Measurements from ENCODE around the gene BCL2L2.

BCL2L2 gene

DNA sequence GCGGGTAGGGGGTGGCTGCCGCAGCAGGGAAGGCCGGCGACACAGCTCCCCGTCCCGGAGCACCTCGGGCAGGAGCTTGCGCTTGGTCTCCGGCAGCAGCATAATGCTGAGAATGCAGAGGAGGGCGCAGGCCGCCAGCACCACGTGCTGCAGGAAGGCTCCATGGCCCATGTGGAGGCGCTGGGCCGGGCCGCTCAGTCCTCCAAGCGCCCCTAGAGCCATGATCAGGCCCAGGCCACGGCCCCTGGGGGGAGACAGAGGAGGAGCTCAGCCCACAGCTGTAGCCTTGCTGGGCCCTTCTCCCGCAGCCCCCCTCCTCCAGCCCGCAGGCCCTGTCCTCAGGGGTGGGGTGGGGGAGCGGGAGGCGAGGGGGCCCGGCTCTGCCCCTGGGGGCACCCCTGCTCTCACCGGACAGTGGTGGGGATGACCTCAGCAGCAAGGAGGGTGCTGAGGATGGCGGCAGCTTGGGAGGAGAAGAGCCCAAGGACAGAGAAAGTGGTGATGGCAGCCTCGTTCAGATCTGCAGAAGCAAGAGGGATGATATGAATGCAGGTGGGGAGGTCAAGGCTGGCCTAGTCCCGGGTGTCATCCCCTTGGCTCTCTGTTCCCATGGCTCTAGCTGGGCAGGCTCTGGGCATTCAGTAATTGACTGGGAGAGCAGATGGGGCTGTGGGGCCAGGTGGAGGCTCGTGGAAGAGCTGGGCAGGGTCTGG is 40.2 kb downstream of the BCL2L2 start:
- no peak for DNase-seq (ENCODE audit: low spot score in 2 of 2)
- Mint-ChIP-seq H3K27ac (ENCODE audit: low read depth) (no peak overlapping the region), H3K4me1 (no peaks in the 10 kb centered on the region), H3K36me3 (ENCODE audit: insufficient read depth) (peaks cover 2% of the 10 kb centered on the region), H3K9me3 (no peaks in the 10 kb centered on the region), H3K27me3 (peaks cover 67% of the 10 kb centered on the region), H3K4me3 (no peak overlapping the region)
- ATAC-seq (replicated peaks; ENCODE audit: extremely low read depth, poor library complexity, severe bottlenecking) = no peak

DNA sequence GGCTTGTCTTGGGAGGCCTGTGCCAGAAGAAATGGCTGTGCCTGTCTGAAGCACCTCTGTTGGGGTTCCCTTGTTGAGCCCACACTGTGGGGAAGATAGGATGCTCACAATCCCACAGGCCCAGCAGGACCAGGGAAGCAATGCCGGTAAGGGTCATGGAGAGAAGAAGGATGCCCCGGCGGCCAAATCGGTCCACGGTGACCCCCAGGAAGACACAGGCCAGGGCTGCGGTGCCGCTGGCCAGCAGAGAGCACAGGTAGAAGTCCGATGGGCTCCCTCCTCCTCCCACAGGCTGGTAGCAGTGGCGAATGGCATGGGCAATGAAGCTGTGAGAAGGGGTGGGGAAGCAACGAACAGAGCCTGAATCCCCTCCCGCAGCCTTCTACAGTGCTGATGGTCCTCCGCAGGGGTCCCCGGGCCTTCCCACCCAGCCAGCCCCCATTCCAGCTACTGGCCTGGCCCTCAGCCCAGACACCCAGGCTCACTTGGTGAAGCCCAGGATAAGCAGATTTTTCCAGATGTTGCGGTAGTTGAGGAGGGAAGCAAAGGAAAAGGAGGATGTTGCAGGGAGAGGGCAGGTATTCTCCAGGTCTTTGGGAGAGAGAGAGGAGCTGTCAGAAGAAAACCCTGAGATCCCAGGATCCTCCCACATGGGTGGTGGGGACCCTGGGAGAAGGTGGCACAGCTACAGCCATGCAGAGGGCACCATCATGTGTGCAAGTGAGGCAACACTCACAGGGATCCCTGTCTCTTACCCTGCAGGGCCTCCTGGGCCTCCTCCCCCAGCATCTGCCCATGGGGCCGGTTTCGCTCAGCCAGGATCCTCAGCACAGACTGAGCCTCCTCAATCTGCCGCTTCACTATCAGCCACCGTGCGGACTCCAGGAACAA is 41.0 kb downstream of the BCL2L2 start:
- ATAC-seq (replicated peaks; ENCODE audit: extremely low read depth, poor library complexity, severe bottlenecking) = no peak
- H3K9me3 Mint-ChIP-seq = no peaks in the 10 kb centered on the region
- no peak for DNase-seq (ENCODE audit: low spot score in 2 of 2)
- H3K27me3 Mint-ChIP-seq = peaks cover 60% of the 10 kb centered on the region
- H3K27ac Mint-ChIP-seq (ENCODE audit: low read depth) = no peak overlapping the region
- peaks cover 2% of the 10 kb centered on the region for H3K36me3 Mint-ChIP-seq (ENCODE audit: insufficient read depth)
- H3K4me3 Mint-ChIP-seq = no peak overlapping the region
- no peaks in the 10 kb centered on the region for H3K4me1 Mint-ChIP-seq

DNA sequence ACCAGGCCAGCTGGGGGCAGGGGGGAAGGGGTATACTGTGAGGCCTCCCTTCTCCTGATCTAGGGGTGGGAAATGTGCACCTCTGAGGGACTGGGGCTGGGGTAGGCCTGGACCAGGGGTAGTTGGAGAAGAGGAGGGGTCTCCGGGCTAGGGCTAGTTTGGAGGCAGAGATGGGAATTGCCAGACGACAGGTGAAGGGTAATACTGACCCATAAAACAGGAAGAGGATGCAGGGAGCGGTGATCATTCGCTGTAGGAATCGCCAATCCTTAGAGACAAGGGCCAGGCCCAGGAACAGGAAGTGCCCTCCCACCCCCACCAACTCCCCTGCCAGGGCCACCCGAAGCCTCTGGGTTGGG is 41.6 kb downstream of the BCL2L2 start:
- H3K27ac Mint-ChIP-seq (ENCODE audit: low read depth) = no peak overlapping the region
- no peak for DNase-seq (ENCODE audit: low spot score in 2 of 2)
- H3K36me3 Mint-ChIP-seq (ENCODE audit: insufficient read depth) = peaks cover 2% of the 10 kb centered on the region
- peaks cover 66% of the 10 kb centered on the region for H3K27me3 Mint-ChIP-seq
- no peak for ATAC-seq (replicated peaks; ENCODE audit: extremely low read depth, poor library complexity, severe bottlenecking)
- H3K4me3 Mint-ChIP-seq = no peak overlapping the region
- no peaks in the 10 kb centered on the region for H3K4me1 Mint-ChIP-seq
- H3K9me3 Mint-ChIP-seq = no peaks in the 10 kb centered on the region

DNA sequence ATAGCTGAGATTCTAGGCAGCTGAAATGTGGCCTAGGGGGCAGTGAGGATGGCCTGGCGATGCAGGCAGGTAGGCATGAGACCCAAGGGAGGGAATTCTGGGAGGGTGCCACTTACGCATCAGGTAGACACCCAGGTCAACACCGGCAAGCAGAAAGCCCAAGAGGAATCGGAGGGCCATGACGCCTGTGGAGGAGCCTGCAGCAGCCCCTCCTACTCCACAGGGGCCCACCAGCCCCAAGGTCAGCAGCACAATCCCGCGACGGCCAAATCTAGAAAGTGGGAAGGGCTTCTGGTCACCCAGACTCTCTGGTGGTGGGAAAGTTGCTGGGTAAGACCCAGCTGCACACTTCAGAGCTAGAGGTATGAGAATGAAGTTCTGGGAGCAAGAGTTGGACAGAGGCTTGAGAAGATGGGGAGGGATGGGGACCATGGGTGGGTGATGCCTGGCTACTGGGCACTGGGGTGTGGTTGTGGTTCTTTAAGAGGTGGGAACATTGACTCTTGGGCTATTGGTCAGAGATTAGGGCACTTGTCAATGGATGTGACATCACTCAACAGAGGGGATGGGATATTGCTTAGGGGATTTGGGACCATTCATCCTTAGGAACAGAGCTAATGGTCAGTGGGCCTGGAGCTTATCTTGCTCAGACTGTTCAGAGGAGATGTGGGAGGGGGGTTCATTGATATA is 42.7 kb downstream of the BCL2L2 start:
- H3K36me3 Mint-ChIP-seq (ENCODE audit: insufficient read depth) = peaks cover 3% of the 10 kb centered on the region
- H3K4me1 Mint-ChIP-seq = no peaks in the 10 kb centered on the region
- H3K4me3 Mint-ChIP-seq = no peak overlapping the region
- DNase-seq (ENCODE audit: low spot score in 2 of 2) = no peak
- H3K27ac Mint-ChIP-seq (ENCODE audit: low read depth) = no peak overlapping the region
- no peaks in the 10 kb centered on the region for H3K9me3 Mint-ChIP-seq
- H3K27me3 Mint-ChIP-seq = peaks cover 76% of the 10 kb centered on the region
- no peak for ATAC-seq (replicated peaks; ENCODE audit: extremely low read depth, poor library complexity, severe bottlenecking)

DNA sequence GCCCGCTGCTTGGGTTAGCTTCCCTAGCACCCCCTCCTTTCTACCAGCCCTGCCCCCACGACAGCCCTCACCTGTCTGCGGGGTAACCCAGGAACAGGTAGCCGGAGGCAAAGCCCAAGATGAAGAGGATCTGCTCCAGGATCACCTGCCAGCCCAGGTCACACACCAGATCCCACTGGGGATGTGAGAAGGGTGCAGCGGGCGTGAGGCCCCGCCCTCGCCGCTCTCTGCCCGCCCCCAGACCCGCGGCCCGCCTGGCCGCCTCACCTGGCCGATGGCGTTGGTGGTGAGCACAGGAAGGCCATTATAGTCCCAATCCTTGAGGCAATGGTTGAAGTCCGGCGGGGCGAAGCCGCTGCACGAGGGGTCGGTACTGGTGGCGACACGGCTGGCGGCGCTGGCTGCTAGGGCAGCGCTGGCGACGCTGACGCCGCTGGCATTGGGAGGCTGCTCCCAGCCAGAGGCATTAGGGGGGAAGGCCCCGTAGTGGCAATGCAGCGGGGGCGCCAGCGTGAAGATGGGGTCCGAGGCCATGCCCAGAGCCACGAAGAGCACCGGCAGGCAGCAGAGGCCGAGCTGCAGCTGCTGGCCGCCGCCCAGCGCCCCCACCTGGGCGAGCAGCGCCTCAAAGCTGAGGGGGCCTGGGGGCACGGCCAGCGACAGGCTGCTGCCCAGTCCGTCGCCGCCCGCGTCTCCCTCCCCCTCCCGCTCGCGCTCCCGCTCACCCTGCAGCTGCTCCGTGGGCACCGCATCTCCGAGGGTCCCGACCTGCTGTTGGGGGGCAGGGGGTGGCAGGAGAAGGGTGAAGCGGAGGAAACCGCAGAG is 45.3 kb downstream of the BCL2L2 start:
- Mint-ChIP-seq H3K4me3 (peak overlapping the region; percentile 61), H3K27ac (ENCODE audit: low read depth) (no peak overlapping the region), H3K4me1 (no peaks in the 10 kb centered on the region), H3K9me3 (no peaks in the 10 kb centered on the region), H3K27me3 (peaks cover 78% of the 10 kb centered on the region), H3K36me3 (ENCODE audit: insufficient read depth) (peaks cover 4% of the 10 kb centered on the region)
- DNase-seq (ENCODE audit: low spot score in 2 of 2) (no peak), ATAC-seq (replicated peaks; ENCODE audit: extremely low read depth, poor library complexity, severe bottlenecking) (no peak)

DNA sequence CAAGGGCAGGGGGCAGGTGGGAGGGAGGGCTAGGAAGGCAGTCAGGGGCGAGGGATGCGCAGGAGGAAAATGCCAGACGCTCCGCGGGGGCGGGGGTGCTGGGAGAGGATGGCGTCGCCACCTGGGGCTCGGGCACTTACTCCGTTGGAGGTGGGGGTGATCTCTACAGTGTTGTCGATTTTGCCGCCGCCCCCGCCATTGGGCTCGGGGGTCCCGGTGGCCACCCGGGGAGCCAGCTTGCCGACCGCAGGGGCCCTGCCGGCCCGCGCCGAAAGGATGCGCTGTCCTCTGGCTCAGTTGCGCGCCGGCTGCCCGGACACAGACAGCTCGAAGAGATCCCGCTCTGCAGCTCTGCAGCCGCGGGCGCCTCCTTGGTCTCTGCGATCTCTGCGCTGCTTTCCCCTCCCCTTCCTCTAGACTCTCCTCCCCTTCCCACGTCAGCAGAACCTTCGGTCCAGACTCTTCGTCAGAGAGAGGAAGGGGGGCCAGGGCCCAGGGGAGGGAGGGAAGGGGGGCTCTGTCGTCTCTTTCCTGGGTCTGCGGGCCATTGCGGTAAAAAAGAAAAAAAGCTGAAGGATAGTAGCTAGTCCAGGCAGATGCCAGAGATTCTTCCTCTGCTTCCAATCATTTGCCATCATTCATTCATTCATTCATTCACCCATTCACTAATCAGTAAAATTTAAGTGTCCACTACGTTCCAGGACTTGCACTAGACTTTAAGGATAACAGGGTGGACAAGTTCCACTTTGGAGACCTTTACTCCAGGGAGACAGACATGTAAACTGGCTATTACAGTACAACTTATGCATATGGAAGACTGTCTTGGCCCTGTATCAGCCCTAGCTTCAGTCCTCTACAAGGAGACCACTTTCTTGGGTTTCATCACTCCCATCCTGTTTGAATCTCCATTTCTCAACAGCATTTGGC is 46.1 kb downstream of the BCL2L2 start, which contains the start of gene SLC22A17:
TSS of gene SLC22A17 (minus strand) at position 382 of the 927 bp plus-strand sequence.
- H3K4me3 Mint-ChIP-seq = peak within 1 kb of the TSS; percentile 61
- H3K27me3 Mint-ChIP-seq = peaks cover 78% of the 10 kb centered on the region
- H3K4me1 Mint-ChIP-seq = no peaks in the 10 kb centered on the region
- DNase-seq (ENCODE audit: low spot score in 2 of 2) = peak in 1 of 2 donors; percentile 18
- ATAC-seq (replicated peaks; ENCODE audit: extremely low read depth, poor library complexity, severe bottlenecking) = peak; percentile 68
- peaks cover 4% of the 10 kb centered on the region for H3K36me3 Mint-ChIP-seq (ENCODE audit: insufficient read depth)
- H3K27ac Mint-ChIP-seq (ENCODE audit: low read depth) = no peak within 1 kb of the TSS
- no peaks in the 10 kb centered on the region for H3K9me3 Mint-ChIP-seq

DNA sequence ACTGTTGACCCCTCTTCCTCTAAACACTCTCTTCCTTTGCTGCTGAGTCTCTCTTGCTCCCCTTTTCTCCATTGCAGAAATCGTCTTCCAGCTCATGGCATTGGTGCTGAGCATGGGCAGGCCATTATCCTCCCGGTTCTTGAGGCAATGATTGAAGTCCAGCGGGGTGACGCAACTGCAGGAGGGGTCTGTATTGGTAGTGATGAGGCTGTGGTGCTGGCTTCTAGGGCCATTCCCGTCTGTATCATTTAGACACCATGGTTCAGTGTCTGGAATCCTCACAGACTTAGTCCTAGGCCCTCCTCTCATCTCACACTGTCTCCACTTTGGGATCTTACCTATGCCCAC is 46.8 kb downstream of the BCL2L2 start:
- H3K27ac Mint-ChIP-seq (ENCODE audit: low read depth) = no peak overlapping the region
- ATAC-seq (replicated peaks; ENCODE audit: extremely low read depth, poor library complexity, severe bottlenecking) (no peak), DNase-seq (ENCODE audit: low spot score in 2 of 2) (no peak)
- H3K27me3 Mint-ChIP-seq = peaks cover 75% of the 10 kb centered on the region
- peak overlapping the region; percentile 61 for H3K4me3 Mint-ChIP-seq
- no peaks in the 10 kb centered on the region for H3K4me1 Mint-ChIP-seq
- no peaks in the 10 kb centered on the region for H3K9me3 Mint-ChIP-seq
- peaks cover 4% of the 10 kb centered on the region for H3K36me3 Mint-ChIP-seq (ENCODE audit: insufficient read depth)

DNA sequence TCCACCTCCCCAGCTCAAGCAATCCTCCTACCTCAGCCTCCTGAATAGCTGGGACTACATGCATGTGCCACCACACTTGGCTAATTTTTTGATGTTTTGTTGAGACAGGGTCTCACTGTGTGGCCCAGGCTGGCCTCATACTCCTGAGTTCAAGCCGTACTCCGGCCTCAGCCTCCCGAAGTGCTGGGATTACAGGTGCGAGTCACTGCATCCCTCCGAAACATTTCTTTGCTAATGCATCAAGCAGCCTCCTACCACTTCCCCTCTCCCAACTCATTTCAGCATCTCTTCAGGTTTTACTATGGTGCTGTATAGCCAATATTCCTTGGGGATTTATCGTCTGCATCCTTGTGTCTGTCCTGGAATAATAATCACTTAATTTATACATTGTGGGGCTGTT is 48.4 kb downstream of the BCL2L2 start:
- DNase-seq (ENCODE audit: low spot score in 2 of 2) (no peak), ATAC-seq (replicated peaks; ENCODE audit: extremely low read depth, poor library complexity, severe bottlenecking) (no peak)
- Mint-ChIP-seq H3K9me3 (no peaks in the 10 kb centered on the region), H3K4me1 (no peaks in the 10 kb centered on the region), H3K36me3 (ENCODE audit: insufficient read depth) (peaks cover 2% of the 10 kb centered on the region), H3K27ac (ENCODE audit: low read depth) (no peak overlapping the region), H3K27me3 (peaks cover 69% of the 10 kb centered on the region), H3K4me3 (no peak overlapping the region)

DNA sequence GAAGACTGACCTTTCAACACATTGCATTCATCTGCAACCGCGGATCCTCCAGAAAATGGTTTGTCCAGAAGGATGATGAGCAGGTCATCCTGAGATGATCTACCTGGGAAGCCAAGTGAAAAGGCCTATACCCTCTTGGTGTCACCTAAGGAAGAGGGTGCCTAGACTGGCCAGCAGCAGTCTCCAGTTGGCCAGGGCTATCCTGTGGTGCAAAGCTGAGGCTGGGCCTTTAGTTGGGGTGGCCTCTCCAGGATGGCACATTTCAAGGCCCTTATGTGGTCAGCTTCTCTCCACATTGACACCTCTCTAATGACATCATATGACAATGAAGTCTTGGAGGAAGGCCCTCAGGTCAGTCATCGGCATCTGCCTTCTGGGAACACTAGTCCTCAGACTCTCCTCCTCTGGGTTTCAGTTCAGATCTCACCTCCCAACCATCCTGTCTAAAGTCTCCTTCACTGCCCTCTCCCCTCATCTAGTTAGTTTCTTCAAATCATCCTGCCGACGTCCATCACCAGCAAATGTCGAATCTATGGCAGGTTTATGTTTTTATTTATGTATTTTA is 49.3 kb downstream of the BCL2L2 start:
- Mint-ChIP-seq H3K4me3 (no peak overlapping the region), H3K27ac (ENCODE audit: low read depth) (no peak overlapping the region), H3K4me1 (no peaks in the 10 kb centered on the region), H3K27me3 (peaks cover 67% of the 10 kb centered on the region), H3K36me3 (ENCODE audit: insufficient read depth) (peaks cover 2% of the 10 kb centered on the region), H3K9me3 (no peaks in the 10 kb centered on the region)
- no peak for ATAC-seq (replicated peaks; ENCODE audit: extremely low read depth, poor library complexity, severe bottlenecking)
- DNase-seq (ENCODE audit: low spot score in 2 of 2) = no peak

DNA sequence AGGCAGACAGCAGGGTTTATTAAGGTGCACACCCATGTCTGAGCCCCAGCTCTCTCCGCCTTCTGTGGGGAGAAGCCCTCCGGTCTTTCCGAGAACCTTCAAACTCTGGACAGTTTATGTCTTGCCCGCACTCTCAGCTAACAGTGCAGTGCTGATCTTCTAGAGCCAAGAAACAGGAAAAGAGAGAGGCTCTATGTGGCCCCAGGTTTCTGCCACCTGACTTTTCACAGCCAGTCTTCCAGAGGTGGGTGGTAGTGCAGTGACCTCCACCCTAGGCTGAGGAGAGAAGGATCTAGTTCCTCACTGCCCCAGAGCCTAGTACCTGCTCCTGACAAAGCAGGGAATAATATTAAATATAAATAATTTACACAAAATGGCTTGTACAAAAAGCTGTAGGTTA is 50.0 kb downstream of the BCL2L2 start:
- Mint-ChIP-seq H3K27ac (ENCODE audit: low read depth) (no peak overlapping the region), H3K4me1 (no peaks in the 10 kb centered on the region), H3K36me3 (ENCODE audit: insufficient read depth) (peaks cover 2% of the 10 kb centered on the region), H3K4me3 (no peak overlapping the region), H3K27me3 (peaks cover 60% of the 10 kb centered on the region), H3K9me3 (no peaks in the 10 kb centered on the region)
- DNase-seq (ENCODE audit: low spot score in 2 of 2) (no peak), ATAC-seq (replicated peaks; ENCODE audit: extremely low read depth, poor library complexity, severe bottlenecking) (no peak)

DNA sequence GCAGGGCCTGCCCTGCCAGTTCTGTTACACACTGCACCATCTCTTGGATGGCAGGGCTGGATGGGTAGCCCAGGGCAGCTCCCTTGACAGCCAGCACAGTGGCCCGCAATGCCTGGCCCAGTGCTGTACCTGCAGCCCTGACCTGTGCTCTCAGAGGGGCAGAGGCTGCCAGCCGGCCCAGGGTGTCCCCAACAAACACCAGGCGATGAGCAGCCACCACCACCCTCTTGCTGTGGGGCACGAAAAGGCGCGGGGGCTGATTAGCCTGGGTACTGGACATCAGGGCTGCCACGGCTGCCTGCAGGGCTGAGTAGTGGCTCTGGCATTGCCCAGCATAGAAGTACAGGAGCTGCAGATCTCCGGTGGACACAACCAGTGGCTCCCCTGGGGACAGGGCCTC is 50.6 kb downstream of the BCL2L2 start:
- ATAC-seq (replicated peaks; ENCODE audit: extremely low read depth, poor library complexity, severe bottlenecking) = no peak
- DNase-seq (ENCODE audit: low spot score in 2 of 2) = no peak
- H3K27ac Mint-ChIP-seq (ENCODE audit: low read depth) = no peak overlapping the region
- no peak overlapping the region for H3K4me3 Mint-ChIP-seq
- no peaks in the 10 kb centered on the region for H3K4me1 Mint-ChIP-seq
- H3K9me3 Mint-ChIP-seq = no peaks in the 10 kb centered on the region
- peaks cover 2% of the 10 kb centered on the region for H3K36me3 Mint-ChIP-seq (ENCODE audit: insufficient read depth)
- peaks cover 59% of the 10 kb centered on the region for H3K27me3 Mint-ChIP-seq

Measured in central memory CD8-positive, alpha-beta T cell (primary cell).